Measurements from ENCODE around the gene CRTAC1. TPM values are rescaled to one million over a fixed set of nuclear protein-coding genes. Genes with fewer than 3 reads are reported as not detected.

CRTAC1 gene
- total RNA-seq, 4 donors from 2014 or later: 0.41 to 0.79 TPM; not detected in 2

GRCh38 chr10:97838091-97838490, 192.3 kb downstream of the CRTAC1 start:
- in situ Hi-C loops (cut with MboI; ENCODE audit: low pct_ligation_motif_present in 1 of 4, low pct_unique_long_range_greater_than_20kb in 1 of 4, low sequenced_read_pairs in 3 of 4): no loop called here
- Histone ChIP-seq H3K36me3 (no peaks in the 10 kb centered on the region), H3K27me3 (peaks cover 5% of the 10 kb centered on the region), H3K9me3 (no peaks in the 10 kb centered on the region), H3K4me3 (no peak overlapping the region), H3K4me1 (peaks cover 0 to 5% (median 0%) of the 10 kb centered on the region in 4 donors), H3K27ac (no peak overlapping the region)
- 91 to 100% methylated on average over 3 of the region's 3 CpGs for WGBS, 2 donors (ENCODE audit: low coverage in 1 of 2)
- no peak for DNase-seq
- intact Hi-C loops (cut with DNase I; ENCODE audit: low total_unique reads): no loop called here
- TF ChIP-seq POLR2AphosphoS5 (IDR thresholded peaks at IDR 0.05) (no peak), EP300 (IDR thresholded peaks at IDR 0.05; ENCODE audit: low read depth) (no peak), CTCF (IDR thresholded peaks at IDR 0.05) (no peak), POLR2A (IDR thresholded peaks at IDR 0.05) (no peak)

GRCh38 chr10:97836446-97836845, 194.0 kb downstream of the CRTAC1 start:
- Histone ChIP-seq H3K9me3 (no peaks in the 10 kb centered on the region), H3K36me3 (no peaks in the 10 kb centered on the region), H3K27ac (no peak overlapping the region), H3K27me3 (no peaks in the 10 kb centered on the region), H3K4me1 (peaks cover 0 to 5% (median 0%) of the 10 kb centered on the region in 4 donors), H3K4me3 (no peak overlapping the region)
- DNase-seq: no peak
- TF ChIP-seq POLR2AphosphoS5 (IDR thresholded peaks at IDR 0.05): no peak
- TF ChIP-seq POLR2A (IDR thresholded peaks at IDR 0.05): no peak
- TF ChIP-seq EP300 (IDR thresholded peaks at IDR 0.05; ENCODE audit: low read depth): no peak
- TF ChIP-seq CTCF (IDR thresholded peaks at IDR 0.05): no peak
- in situ Hi-C loops (cut with MboI; ENCODE audit: low pct_ligation_motif_present in 1 of 4, low pct_unique_long_range_greater_than_20kb in 1 of 4, low sequenced_read_pairs in 3 of 4): no loop called here
- 80 to 81% methylated on average over 1 to 2 of the region's 2 CpGs for WGBS, 2 donors (ENCODE audit: low coverage in 1 of 2)
- intact Hi-C loops (cut with DNase I; ENCODE audit: low total_unique reads): no loop called here

GRCh38 chr10:97831259-97831658, 199.2 kb downstream of the CRTAC1 start:
- in situ Hi-C loops (cut with MboI; ENCODE audit: low pct_ligation_motif_present in 1 of 4, low pct_unique_long_range_greater_than_20kb in 1 of 4, low sequenced_read_pairs in 3 of 4): no loop called here
- Histone ChIP-seq H3K9me3 (no peaks in the 10 kb centered on the region), H3K27me3 (no peaks in the 10 kb centered on the region), H3K36me3 (no peaks in the 10 kb centered on the region), H3K27ac (no peak overlapping the region), H3K4me1 (no peaks in the 10 kb centered on the region), H3K4me3 (no peak overlapping the region)
- DNase-seq: no peak
- intact Hi-C loops (cut with DNase I; ENCODE audit: low total_unique reads): no loop called here
- TF ChIP-seq EP300 (IDR thresholded peaks at IDR 0.05; ENCODE audit: low read depth): no peak
- TF ChIP-seq POLR2A (IDR thresholded peaks at IDR 0.05): no peak
- WGBS, 2 donors (ENCODE audit: low coverage in 1 of 2): 64 to 68% methylated on average over 2 of the region's 2 CpGs

GRCh38 chr10:97830064-97830463, 200.4 kb downstream of the CRTAC1 start:
- Histone ChIP-seq H3K4me3 (no peak overlapping the region), H3K27me3 (no peaks in the 10 kb centered on the region), H3K36me3 (no peaks in the 10 kb centered on the region), H3K4me1 (no peaks in the 10 kb centered on the region), H3K9me3 (no peaks in the 10 kb centered on the region), H3K27ac (no peak overlapping the region)
- intact Hi-C loops (cut with DNase I; ENCODE audit: low total_unique reads) (no loop called here), in situ Hi-C loops (cut with MboI; ENCODE audit: low pct_ligation_motif_present in 1 of 4, low pct_unique_long_range_greater_than_20kb in 1 of 4, low sequenced_read_pairs in 3 of 4) (no loop called here)
- TF ChIP-seq CTCF (IDR thresholded peaks at IDR 0.05) (no peak), POLR2A (IDR thresholded peaks at IDR 0.05) (no peak), POLR2AphosphoS5 (IDR thresholded peaks at IDR 0.05) (no peak), EP300 (IDR thresholded peaks at IDR 0.05; ENCODE audit: low read depth) (no peak)
- WGBS, 2 donors (ENCODE audit: low coverage in 1 of 2): 0 to 20% methylated on average over 1 to 3 of the region's 3 CpGs
- DNase-seq: no peak

GRCh38 chr10:97828721-97829120, 201.7 kb downstream of the CRTAC1 start:
- no peak overlapping the region for H3K27ac ChIP-seq
- intact Hi-C loops (cut with DNase I; ENCODE audit: low total_unique reads) (no loop called here), in situ Hi-C loops (cut with MboI; ENCODE audit: low pct_ligation_motif_present in 1 of 4, low pct_unique_long_range_greater_than_20kb in 1 of 4, low sequenced_read_pairs in 3 of 4) (no loop called here)
- no peak for DNase-seq
- H3K4me1 ChIP-seq: no peaks in the 10 kb centered on the region
- no peak overlapping the region for H3K4me3 ChIP-seq
- no peaks in the 10 kb centered on the region for H3K36me3 ChIP-seq
- H3K27me3 ChIP-seq: no peaks in the 10 kb centered on the region
- no peaks in the 10 kb centered on the region for H3K9me3 ChIP-seq
- TF ChIP-seq POLR2A (IDR thresholded peaks at IDR 0.05) (no peak), POLR2AphosphoS5 (IDR thresholded peaks at IDR 0.05) (no peak), EP300 (IDR thresholded peaks at IDR 0.05; ENCODE audit: low read depth) (no peak), CTCF (IDR thresholded peaks at IDR 0.05) (no peak)
- 55% methylated on average over 2 of the region's 2 CpGs; no CpG with 5 or more reads in 1 of the 2 donors for WGBS, 2 donors (ENCODE audit: low coverage in 1 of 2)

Data from transverse colon (tissue), 4 donors.